Left lung (tissue), 10 donors: ENCODE data around the gene LRRTM3. TPM values are rescaled to one million over a fixed set of nuclear protein-coding genes. Genes with fewer than 3 reads are reported as not detected.
A peak's percentile ranks its signal among the peaks of the same experiment; 100 is the strongest.

Experiments used
- ATAC-seq: fragments of 200-7000 bp; cut with Tn5 transposase; one replicate; pipeline ENCODE4 v1.9.1; 2020; ENCODE audit warnings: moderate library complexity
- DNase-seq, 4 donors: peaks; one replicate each; pipeline ENCODE4 v3.0.0-alpha.2; 2013 to 2020
- H3K27ac ChIP-seq, 2 donors: fragments of 200-600 bp; sonication (generic) in 1 of 2; one replicate each; pipeline versions ENCODE4 v1.5.0 to v1.8.0; 2020 to 2021
- H3K27me3 ChIP-seq, 2 donors: fragments of 200-600 bp; sonication (generic) in 1 of 2; one replicate each; pipeline versions ENCODE4 v1.5.0 to v1.8.0; 2020 to 2021
- H3K36me3 ChIP-seq, 2 donors: fragments of 200-600 bp; sonication (generic) in 1 of 2; one replicate each; pipeline versions ENCODE4 v1.5.0 to v1.8.0; 2020 to 2021
- H3K4me1 ChIP-seq, 2 donors: fragments of 200-600 bp; one replicate each; pipeline ENCODE4 v1.8.0; 2021
- H3K4me3 ChIP-seq, 2 donors: fragments of 200-600 bp; sonication (generic) in 1 of 2; one replicate each; pipeline versions ENCODE4 v1.5.0 to v1.8.0; 2020 to 2021; ENCODE audit warnings: mild to moderate bottlenecking in 1 of 2
- H3K9me3 ChIP-seq, 2 donors: fragments of 200-600 bp; sonication (generic) in 1 of 2; one replicate each; pipeline versions ENCODE4 v1.5.0 to v1.8.0; 2020 to 2021
- CTCF ChIP-seq, 2 donors: fragments of 200-600 bp; sonication (generic) in 1 of 2; IDR thresholded peaks; one replicate each; pipeline versions ENCODE4 v1.5.0 to v1.8.0; 2021; ENCODE audit warnings: antibody characterized with exemption in 2 of 2
- intact Hi-C, 2 donors: fragments of 100-400 bp; cut with DNase I; formaldehyde crosslinking; loops; one replicate each; pipeline versions ENCODE4 v1.11.2 to v1.14.2; 2022
- polyA plus RNA-seq, 6 donors: library from polyadenylated mRNA; unstranded; fragments of 120-200 nt; gene quantifications; one replicate each; pipeline ENCODE4 v1.2.1, GENCODE V29; 2013; ENCODE audit not compliant: insufficient read length in 6 of 6
- total RNA-seq, 2 donors: library from RNA; stranded (reverse); fragmentation: NEBNext Ultra II Directional; extraction: Animal tissue kit (Norgen Biotek cat#: 25700); gene quantifications; one replicate each; pipeline ENCODE4 v1.2.1, GENCODE V29; 2021
- donor health status: DM: no; HTN: yes; CAD: no.
- donor health status: DM: no; HTN: no; CAD: no.

LRRTM3 gene
- total and polyA plus RNA-seq, 8 donors, result 1.7 to 5.1 (median 3.8) TPM; not detected in 2

GRCh38 chr10:67046507-67046906, 120.7 kb downstream of the LRRTM3 start:
- Histone ChIP-seq H3K27me3 (no peaks in the 10 kb centered on the region), H3K4me1 (no peaks in the 10 kb centered on the region), H3K36me3 (no peaks in the 10 kb centered on the region), H3K27ac (no peak overlapping the region), H3K9me3 (no peaks in the 10 kb centered on the region), H3K4me3 (no peak overlapping the region)
- no peak for TF ChIP-seq CTCF (IDR thresholded peaks at IDR 0.05)
- intact Hi-C loops, result no loop called here
- no peak for ATAC-seq
- no peak for DNase-seq

- no peaks in the 10 kb centered on the region for H3K9me3 ChIP-seq
- H3K27ac ChIP-seq, result no peak overlapping the region
- no peaks in the 10 kb centered on the region for H3K27me3 ChIP-seq
- no peak for TF ChIP-seq CTCF (IDR thresholded peaks at IDR 0.05)
- H3K4me1 ChIP-seq, result no peaks in the 10 kb centered on the region
- intact Hi-C loops, result no loop called here
- ATAC-seq (no peak), DNase-seq (no peak)
- no peak overlapping the region for H3K4me3 ChIP-seq
- no peaks in the 10 kb centered on the region for H3K36me3 ChIP-seq
These were observed 124.2 kb downstream of the LRRTM3 start for GRCh38 chr10:67049988-67050387.

GRCh38 chr10:67050415-67050814, 124.6 kb downstream of the LRRTM3 start:
- no peak overlapping the region for H3K27ac ChIP-seq
- no peak overlapping the region for H3K4me3 ChIP-seq
- H3K27me3 ChIP-seq, result no peaks in the 10 kb centered on the region
- DNase-seq (no peak), ATAC-seq (no peak)
- no peaks in the 10 kb centered on the region for H3K36me3 ChIP-seq
- no peaks in the 10 kb centered on the region for H3K4me1 ChIP-seq
- TF ChIP-seq CTCF (IDR thresholded peaks at IDR 0.05), result no peak
- no peaks in the 10 kb centered on the region for H3K9me3 ChIP-seq
- intact Hi-C loops, result no loop called here

- H3K27ac ChIP-seq, result no peak overlapping the region
- no peaks in the 10 kb centered on the region for H3K27me3 ChIP-seq
- TF ChIP-seq CTCF (IDR thresholded peaks at IDR 0.05), result no peak
- H3K36me3 ChIP-seq, result no peaks in the 10 kb centered on the region
- H3K9me3 ChIP-seq, result no peaks in the 10 kb centered on the region
- no peak for DNase-seq
- ATAC-seq, result no peak
- intact Hi-C loops, result no loop called here
- no peak overlapping the region for H3K4me3 ChIP-seq
- H3K4me1 ChIP-seq, result no peaks in the 10 kb centered on the region
These were observed 146.8 kb downstream of the LRRTM3 start for GRCh38 chr10:67072654-67073053.

- Histone ChIP-seq H3K27me3 (no peaks in the 10 kb centered on the region), H3K4me3 (no peak overlapping the region), H3K36me3 (no peaks in the 10 kb centered on the region), H3K9me3 (no peaks in the 10 kb centered on the region), H3K4me1 (no peaks in the 10 kb centered on the region), H3K27ac (no peak overlapping the region)
- intact Hi-C loops, result no loop called here
- peak in 1 of 4 donors; percentile 36 for DNase-seq
- ATAC-seq, result peak; percentile 67
- no peak for TF ChIP-seq CTCF (IDR thresholded peaks at IDR 0.05)
These were observed 149.7 kb downstream of the LRRTM3 start for GRCh38 chr10:67075491-67075971.
